DMS53 (cell line): ENCODE results near the gene XXYLT1.
"Not testable (repeated sequence)": the region's sequence is repeated elsewhere in the genome, so short reads cannot be mapped to it uniquely, and the experiment has no call there.

Source experiments
- DNase-seq: peaks from one replicate; lab custom pipeline; 2025; lab: John Stamatoyannopoulos, UW

The XXYLT1 gene

GRCh38 chr3:195063581-195064193, 207.3 kb downstream of the XXYLT1 start:
- DNase-seq, result peak; percentile 34

GRCh38 chr3:195062866-195063540, 208.0 kb downstream of the XXYLT1 start:
- DNase-seq, result no peak

GRCh38 chr3:195061756-195062655, 209.0 kb downstream of the XXYLT1 start:
- DNase-seq, result no peak

- DNase-seq, result no peak
Measured at GRCh38 chr3:195060531-195061291, 210.2 kb downstream of the XXYLT1 start.

GRCh38 chr3:195060217-195060481, 210.8 kb downstream of the XXYLT1 start:
- no peak for DNase-seq

- no peak for DNase-seq
Measured at GRCh38 chr3:195059471-195060216, 211.3 kb downstream of the XXYLT1 start.

- no peak for DNase-seq
Measured at GRCh38 chr3:195059006-195059350, 212.0 kb downstream of the XXYLT1 start.

- no peak for DNase-seq
Measured at GRCh38 chr3:195058336-195059005, 212.5 kb downstream of the XXYLT1 start.

GRCh38 chr3:195057716-195058115, 213.2 kb downstream of the XXYLT1 start:
- no peak for DNase-seq

- no peak for DNase-seq
Measured at GRCh38 chr3:195056506-195056905, 214.5 kb downstream of the XXYLT1 start.

GRCh38 chr3:195054311-195054710, 216.6 kb downstream of the XXYLT1 start:
- DNase-seq, result no peak

GRCh38 chr3:195052939-195053338, 218.0 kb downstream of the XXYLT1 start:
- no peak for DNase-seq

GRCh38 chr3:195050296-195050695, 220.7 kb downstream of the XXYLT1 start:
- DNase-seq, result not testable (repeated sequence)

- DNase-seq, result no peak
Measured at GRCh38 chr3:195048059-195048905, 222.7 kb downstream of the XXYLT1 start.

GRCh38 chr3:195047536-195047935, 223.4 kb downstream of the XXYLT1 start:
- DNase-seq, result no peak

- DNase-seq, result no peak
Measured at GRCh38 chr3:195046441-195046840, 224.5 kb downstream of the XXYLT1 start.

- no peak for DNase-seq
Measured at GRCh38 chr3:195045481-195046210, 225.3 kb downstream of the XXYLT1 start.

GRCh38 chr3:195044411-195044810, 226.5 kb downstream of the XXYLT1 start:
- no peak for DNase-seq

GRCh38 chr3:195043607-195044339, 227.2 kb downstream of the XXYLT1 start:
- no peak for DNase-seq
